Measurements from ENCODE around the gene CDK15.

- TF ChIP-seq CTCF (conservative IDR thresholded peaks at IDR 0.05) (no peak), EZH2 (IDR thresholded peaks at IDR 0.05; ENCODE audit: low read depth) (no peak)
Observed at GRCh38 chr2:201925056-201925455, 118.7 kb downstream of the CDK15 start.

Measured in PC-9 (cell line).